ENCODE data around the gene OR56A4.
"Not testable (repeated sequence)": the region's sequence is repeated elsewhere in the genome, so short reads cannot be mapped to it uniquely, and the experiment has no call there.

OR56A4 gene

GRCh38 chr11:5960704-5961320 is 45.9 kb downstream of the OR56A4 start:
- DNase-seq (ENCODE audit: low read depth in 2 of 2): not testable (repeated sequence)

GRCh38 chr11:5955586-5955985 is 51.2 kb downstream of the OR56A4 start:
- no peak for DNase-seq (ENCODE audit: low read depth in 2 of 2)
